GM19025 (cell line): ENCODE results near the gene WDFY2.
"Not testable (repeated sequence)": the region's sequence is repeated elsewhere in the genome, so short reads cannot be mapped to it uniquely, and the experiment has no call there.

Experiments used
- ATAC-seq: cut with Tn5 transposase; IDR thresholded peaks from one replicate; pipeline ENCODE4 v1.9.1; 2021; ENCODE audit warnings: mild to moderate bottlenecking, low read depth, moderate library complexity; ENCODE audit not compliant: unreplicated experiment

The WDFY2 gene

GRCh38 chr13:51583875-51584730 is at the start of gene WDFY2:
Gene WDFY2, plus strand, starts transcription at chr13:51584462. Its CDS starts 226 bp downstream, at chr13:51584688.
- ATAC-seq, result peak; percentile 70

- ATAC-seq, result no peak
Measured at GRCh38 chr13:51538591-51539179, 45.6 kb upstream of the WDFY2 start.

- ATAC-seq, result no peak
Measured at GRCh38 chr13:51539887-51540286, 44.4 kb upstream of the WDFY2 start.

GRCh38 chr13:51541037-51541436 is 43.2 kb upstream of the WDFY2 start:
- ATAC-seq, result no peak

GRCh38 chr13:51541809-51542258 is 42.4 kb upstream of the WDFY2 start:
- no peak for ATAC-seq

- no peak for ATAC-seq
Measured at GRCh38 chr13:51542346-51543242, 41.7 kb upstream of the WDFY2 start.

GRCh38 chr13:51545446-51545845 is 38.8 kb upstream of the WDFY2 start:
- ATAC-seq, result not testable (repeated sequence)

GRCh38 chr13:51547425-51548176 is 36.7 kb upstream of the WDFY2 start:
- ATAC-seq, result no peak

GRCh38 chr13:51549050-51549449 is 35.2 kb upstream of the WDFY2 start:
- no peak for ATAC-seq

GRCh38 chr13:51549593-51549992 is 34.7 kb upstream of the WDFY2 start:
- ATAC-seq, result no peak

- ATAC-seq, result no peak
Measured at GRCh38 chr13:51550151-51550550, 34.1 kb upstream of the WDFY2 start.

- ATAC-seq, result no peak
Measured at GRCh38 chr13:51551416-51551815, 32.8 kb upstream of the WDFY2 start.

- ATAC-seq, result no peak
Measured at GRCh38 chr13:51552027-51552426, 32.2 kb upstream of the WDFY2 start.

- no peak for ATAC-seq
Measured at GRCh38 chr13:51553531-51553930, 30.7 kb upstream of the WDFY2 start.

GRCh38 chr13:51556740-51557139 is 27.5 kb upstream of the WDFY2 start:
- ATAC-seq, result no peak

- no peak for ATAC-seq
Measured at GRCh38 chr13:51557438-51557837, 26.8 kb upstream of the WDFY2 start.

GRCh38 chr13:51557875-51558612 is 26.2 kb upstream of the WDFY2 start:
- no peak for ATAC-seq

GRCh38 chr13:51559946-51560735 is 24.1 kb upstream of the WDFY2 start:
- no peak for ATAC-seq
